ENCODE measurements around the gene TESK2. TPM values are rescaled to one million over a fixed set of nuclear protein-coding genes. Genes with fewer than 3 reads are reported as not detected.

The TESK2 gene
- total RNA-seq, 1 donor from 2014 or later, result 5.2 TPM

DNA sequence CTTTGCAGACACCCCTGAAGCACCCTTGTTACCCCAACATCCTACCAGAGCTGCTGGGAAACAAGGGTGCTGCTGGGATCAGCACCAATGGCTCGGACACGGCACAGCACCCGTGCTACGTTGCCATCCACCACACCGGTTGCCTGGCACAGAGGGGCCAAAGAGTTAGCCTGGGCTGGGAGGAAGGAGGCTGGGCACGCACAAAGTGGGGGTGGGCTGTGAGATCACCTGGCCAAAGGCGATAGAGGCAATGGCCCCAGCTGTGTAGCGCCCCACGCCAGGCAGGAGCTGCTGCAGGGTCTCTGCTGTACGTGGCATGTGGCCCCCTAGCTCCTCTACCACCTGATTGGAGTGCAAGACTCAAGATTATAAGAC is 158.6 kb downstream of the TESK2 start:
- no peak for ATAC-seq

DNA sequence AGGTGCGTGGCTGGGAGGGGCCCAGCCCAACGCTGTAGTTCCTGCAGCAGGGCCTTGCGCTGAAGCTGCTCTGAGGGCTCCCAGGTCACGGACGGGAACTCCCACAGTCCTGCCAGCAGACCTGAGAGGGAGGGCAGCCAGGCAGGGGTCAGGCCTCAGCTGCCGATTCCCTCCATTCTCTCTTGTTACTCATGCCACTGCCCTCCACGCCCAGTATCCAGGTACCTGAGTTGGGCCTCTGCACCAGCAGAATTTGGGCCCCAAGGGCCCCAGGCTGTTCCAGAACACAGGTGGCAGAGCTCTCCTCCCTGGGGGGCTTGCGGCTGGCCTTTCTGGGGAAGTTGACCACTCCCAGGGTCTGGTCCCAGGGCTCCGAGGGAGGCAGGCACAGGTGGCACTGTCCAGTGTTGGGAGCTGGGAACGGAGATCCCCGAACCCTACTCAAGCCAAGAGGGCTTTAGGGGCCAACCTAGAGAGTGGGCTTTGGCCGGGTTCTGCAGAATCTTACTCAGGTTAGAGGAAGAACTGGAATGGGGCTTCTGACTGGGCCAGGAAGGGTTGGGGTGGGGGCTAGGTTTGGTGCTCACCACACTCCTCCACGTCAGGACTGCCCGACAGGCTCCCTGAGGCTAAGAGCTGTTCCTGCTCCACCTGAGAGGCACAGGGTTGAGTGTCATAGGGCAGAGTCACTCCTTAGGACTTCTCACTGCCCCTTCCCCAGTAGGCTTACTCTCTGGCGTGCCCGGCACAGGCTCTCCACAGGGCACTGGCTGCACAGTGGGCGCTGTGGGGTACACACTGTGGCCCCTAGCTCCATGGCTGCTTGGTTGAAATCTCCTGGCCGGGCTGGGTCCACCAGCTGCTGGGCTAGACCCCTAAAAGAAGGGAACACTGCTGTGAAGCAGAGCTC is 159.3 kb downstream of the TESK2 start:
- ATAC-seq, result no peak

DNA sequence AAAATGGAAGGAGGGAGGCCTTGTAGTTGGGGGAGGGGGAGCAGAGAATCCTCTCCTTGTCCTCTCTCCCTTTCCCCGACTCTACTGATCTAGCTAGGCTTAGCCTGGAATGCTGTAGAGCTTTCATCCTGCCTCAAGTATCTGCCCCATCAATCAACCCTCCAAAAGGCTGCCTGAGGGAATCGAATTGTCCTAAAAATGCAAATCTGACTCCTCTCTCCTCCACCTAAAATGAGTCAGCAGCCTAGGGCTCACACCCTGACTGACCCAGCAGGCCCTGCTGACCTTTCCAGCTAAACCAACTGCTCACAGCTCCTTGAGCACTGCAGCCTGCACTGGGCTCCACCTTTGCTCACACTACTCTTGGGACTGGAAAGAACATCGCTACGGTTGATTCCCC is 161.5 kb downstream of the TESK2 start:
- peak; percentile 87 for ATAC-seq

DNA sequence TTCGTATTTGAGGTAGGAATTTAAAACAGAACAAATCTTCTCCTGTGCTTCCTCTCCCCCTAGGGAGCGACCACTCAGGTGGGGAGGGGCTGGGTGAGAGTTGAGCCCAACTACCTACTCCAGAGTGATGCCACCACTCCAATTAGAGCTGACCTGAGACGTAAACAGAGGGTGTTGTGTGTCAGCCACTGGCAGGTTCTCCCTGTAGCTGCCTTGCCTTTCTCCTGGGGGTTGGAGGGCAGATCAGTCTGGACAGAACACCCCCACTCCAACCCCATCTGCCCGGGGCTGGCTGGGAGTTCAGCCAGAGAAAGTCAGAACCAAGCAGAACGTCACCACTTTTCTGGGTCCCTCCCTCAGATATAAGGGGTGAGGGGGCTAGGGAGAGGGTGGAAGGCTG is 162.3 kb downstream of the TESK2 start:
- ATAC-seq, result no peak

GRCh38 chr1:45327644-45328515 is 163.1 kb downstream of the TESK2 start:
- no peak for ATAC-seq

DNA sequence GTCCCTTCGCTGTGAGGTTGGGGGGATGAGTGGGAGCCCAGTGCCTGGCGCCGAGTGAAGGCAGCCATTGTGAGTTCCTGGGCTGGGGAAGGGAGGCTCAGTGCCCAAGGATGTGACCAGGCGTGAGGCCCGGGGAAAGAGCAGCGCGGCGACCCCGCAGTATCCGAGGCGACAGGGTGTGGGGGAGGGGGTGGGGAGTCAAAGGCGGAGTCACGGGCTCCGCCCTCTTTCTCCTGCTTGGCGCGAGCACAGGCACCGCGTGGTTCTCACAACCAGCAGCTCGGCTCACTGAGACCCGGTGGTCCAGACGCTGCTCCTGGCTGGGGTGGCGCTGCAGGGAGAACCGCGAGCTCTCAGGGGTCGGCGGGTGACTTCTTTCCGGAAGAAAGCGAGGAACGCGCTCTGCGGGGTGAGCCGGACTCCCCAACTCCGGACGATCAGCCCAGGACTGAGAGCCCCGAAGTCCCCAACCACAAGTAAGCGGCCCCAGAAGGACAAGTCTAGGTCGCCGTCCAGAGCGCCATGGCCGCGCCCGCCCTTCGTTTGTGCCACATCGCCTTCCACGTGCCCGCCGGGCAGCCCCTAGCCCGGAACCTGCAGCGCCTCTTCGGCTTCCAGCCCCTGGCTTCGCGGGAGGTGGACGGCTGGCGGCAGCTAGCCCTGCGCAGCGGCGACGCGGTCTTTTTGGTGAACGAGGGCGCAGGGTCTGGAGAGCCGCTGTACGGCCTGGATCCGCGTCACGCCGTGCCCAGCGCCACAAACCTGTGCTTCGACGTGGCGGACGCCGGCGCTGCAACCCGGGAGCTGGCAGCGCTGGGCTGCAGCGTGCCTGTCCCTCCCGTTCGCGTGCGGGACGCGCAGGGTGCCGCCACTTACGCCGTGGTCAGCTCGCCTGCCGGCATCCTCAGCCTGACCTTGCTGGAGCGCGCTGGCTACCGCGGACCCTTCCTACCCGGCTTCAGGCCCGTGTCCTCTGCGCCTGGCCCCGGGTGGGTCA is 164.0 kb downstream of the TESK2 start, which contains the start of gene HPDL:
Gene HPDL, plus strand, starts transcription at position 269 of the 997 bp plus-strand sequence. Its CDS starts 254 bp downstream, at position 523.
- ATAC-seq, result peak; percentile 48

GRCh38 chr1:45325851-45326506 is 165.0 kb downstream of the TESK2 start:
- no peak for ATAC-seq

GRCh38 chr1:45322486-45323040 is 168.4 kb downstream of the TESK2 start:
- ATAC-seq, result no peak

GRCh38 chr1:45321444-45321843 is 169.5 kb downstream of the TESK2 start:
- ATAC-seq, result no peak

GRCh38 chr1:45319761-45320160 is 171.2 kb downstream of the TESK2 start:
- no peak for ATAC-seq

DNA sequence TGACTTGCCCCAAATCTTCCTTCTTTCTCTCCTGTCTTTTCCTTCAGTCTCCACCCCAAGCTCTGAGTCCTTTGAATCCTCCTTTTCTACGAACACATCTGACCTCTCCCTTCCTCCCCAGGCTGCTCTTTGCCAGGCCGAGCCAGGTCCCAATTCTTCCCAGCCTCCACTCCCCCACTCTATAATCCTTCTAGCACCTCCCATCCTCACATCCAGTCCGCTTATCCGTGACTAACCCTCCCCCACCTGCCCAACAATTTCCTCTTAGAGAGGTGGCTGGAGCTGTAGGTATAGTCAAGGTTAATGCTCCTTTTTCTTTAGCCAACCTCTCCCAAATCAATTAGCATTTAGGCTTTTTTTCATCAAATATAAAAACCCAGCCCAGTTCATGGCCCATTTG is 173.8 kb downstream of the TESK2 start:
- no peak for ATAC-seq

DNA sequence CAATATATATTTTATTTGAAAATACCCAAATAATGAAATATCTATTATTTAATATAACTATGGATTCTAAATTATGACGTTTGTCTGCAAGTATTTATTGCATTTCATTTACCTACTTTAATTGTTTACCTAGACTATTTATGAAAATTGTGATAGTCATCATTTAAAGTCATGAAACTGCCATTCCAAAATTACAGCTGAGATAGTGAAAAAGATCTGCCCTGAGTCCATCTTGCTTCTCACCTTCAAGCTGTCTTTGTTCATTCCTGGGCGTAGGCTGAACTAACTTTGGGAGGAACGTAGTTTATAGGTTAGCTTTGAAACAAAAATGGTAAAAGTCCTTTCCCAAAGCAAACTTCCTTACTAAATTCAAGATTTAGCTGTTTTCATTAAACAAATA is 176.7 kb downstream of the TESK2 start:
- no peak for ATAC-seq

GRCh38 chr1:45306905-45307304 is 184.1 kb downstream of the TESK2 start:
- no peak for ATAC-seq

DNA sequence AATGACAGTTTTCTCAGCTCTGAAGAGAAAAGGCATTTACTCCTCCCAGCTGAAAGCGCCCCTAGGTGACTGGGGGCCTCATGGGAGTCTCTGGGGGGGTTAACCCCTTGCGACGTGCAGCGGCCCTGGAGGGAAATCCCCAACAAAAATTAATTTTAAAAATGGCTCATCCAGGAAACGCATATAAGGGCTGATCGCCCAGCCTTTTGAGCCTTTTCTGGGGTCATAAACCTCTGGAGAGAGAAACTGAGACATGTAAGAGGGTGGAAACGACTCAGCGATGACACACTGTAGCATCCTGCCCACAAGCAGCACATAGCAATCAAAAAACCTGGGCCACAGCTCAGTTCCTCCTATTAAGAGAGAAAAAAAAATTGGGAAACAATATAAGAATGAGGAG is 184.6 kb downstream of the TESK2 start:
- ATAC-seq, result no peak

GRCh38 chr1:45305231-45305630 is 185.7 kb downstream of the TESK2 start:
- ATAC-seq, result no peak

GRCh38 chr1:45304311-45305081 is 186.5 kb downstream of the TESK2 start:
- peak; percentile 1 for ATAC-seq

DNA sequence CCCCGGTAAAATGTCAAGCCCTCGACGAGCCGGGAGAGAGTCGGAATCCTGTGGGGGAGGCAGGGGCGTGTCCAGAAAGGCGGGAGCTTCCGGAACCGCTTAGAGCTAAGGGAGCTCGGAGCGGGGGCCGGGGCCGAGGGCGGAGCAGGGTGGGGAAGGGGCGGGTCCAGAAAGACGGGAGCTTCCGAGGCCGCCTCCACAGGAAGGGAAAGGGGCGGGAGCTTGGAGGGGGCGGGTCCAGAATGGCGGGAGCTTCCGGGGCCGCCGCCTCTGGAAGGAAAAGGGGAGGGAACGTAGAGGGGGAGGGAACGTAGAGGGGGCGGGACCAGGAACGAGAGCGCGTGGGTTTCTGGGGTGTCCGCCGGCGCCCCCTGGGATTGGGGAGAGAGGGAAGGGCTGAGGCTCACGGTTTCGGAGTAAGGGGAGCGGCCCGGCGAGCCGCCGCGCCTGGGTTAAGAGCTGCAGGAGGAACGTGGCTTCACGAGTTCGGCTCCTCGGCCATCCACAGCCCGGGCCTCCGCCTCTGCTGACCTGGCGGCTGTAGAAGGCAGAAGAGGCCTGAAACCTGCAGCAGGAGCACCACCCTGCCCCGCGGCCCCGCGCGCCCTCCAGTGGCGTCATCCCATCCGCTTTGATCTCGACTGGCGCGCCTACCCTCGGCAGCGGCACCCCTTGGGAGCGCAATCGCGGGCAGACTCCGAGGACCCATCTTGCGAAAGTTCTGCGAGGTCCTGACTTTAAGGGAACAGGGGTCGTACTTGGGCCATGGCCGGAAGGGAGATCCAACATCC is 187.2 kb downstream of the TESK2 start:
- ATAC-seq, result peak; percentile 96

DNA sequence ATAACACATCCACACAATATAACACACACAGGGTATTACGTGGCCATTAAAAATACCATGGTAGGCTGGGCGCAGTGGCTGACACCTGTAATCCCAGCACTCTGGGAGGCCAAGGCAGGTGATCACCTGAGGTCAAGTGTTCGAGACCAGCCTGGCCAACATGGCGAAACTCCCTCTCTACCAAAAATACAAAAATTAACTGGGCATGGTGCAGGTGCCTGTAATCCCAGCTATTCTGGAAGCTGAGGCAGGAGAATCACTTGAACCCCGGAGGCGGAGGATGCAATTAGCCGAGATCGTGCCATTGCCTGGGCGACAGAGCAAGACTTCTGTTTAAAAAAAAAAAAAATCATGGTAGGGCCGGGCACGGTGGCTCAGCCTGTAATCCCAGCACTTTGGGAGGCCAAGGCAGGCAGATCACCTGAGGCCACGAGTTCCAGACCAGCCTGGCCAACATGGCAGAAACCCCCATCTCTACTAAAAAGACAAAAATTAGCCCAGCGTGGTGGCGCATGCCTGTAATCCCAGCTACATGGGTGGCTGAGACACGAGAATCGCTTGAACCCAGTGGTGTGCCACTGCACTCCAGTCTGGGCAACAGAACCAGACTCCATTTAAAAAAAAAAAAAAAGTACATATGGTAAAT is 188.3 kb downstream of the TESK2 start:
- no peak for ATAC-seq

GRCh38 chr1:45300669-45300997 is 190.3 kb downstream of the TESK2 start:
- ATAC-seq, result no peak
